Measurements from ENCODE around the gene HSDL2. TPM values are rescaled to one million over a fixed set of nuclear protein-coding genes. Genes with fewer than 3 reads are reported as not detected.

Gene HSDL2
- polyA plus RNA-seq, 3 donors, result 6.4 to 34.8 (median 26.9) TPM

DNA sequence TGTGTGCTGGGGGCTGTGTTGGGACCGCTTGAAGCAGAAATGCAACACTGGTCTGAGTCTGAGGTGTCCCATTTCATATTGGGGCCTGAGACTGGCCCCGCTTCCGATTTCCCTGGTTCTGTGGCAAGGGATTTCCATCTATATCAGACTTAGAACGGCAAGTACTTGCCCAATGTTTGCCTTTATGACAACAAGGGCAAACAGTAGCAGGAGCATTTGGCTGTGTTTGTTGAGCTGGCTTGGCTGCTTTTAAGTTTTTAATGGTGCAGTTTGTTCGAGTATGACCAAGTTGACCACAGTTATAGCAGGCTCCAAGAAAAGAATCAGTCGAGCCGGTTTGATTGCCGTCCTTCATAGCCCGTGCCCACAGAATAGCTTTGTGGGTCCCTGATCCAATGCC, 17.0 kb downstream of the HSDL2 start:
- Histone ChIP-seq H3K4me2 (replicated peaks; ENCODE audit: extremely low read depth, low read length, poor library complexity, severe bottlenecking) (no peak overlapping the region), H3K4me1 (ENCODE audit: control insufficient read depth in 1 of 2, insufficient read depth in 2 of 2, low read length in 2 of 2) (no peaks in the 10 kb centered on the region), H3K9me3 (replicated peaks in 1 of 2; ENCODE audit: control insufficient read depth in 1 of 2, insufficient read depth in 1 of 2, low read length in 2 of 2) (peaks cover 22 to 26% of the 10 kb centered on the region in 2 donors), H3K27me3 (ENCODE audit: control insufficient read depth in 2 of 2, insufficient read depth in 2 of 2, low read length in 2 of 2) (no peaks in the 10 kb centered on the region), H3K9ac (ENCODE audit: insufficient read depth, low read length, poor library complexity, severe bottlenecking) (no peak overlapping the region), H4K20me1 (ENCODE audit: insufficient read depth, low read length) (no peaks in the 10 kb centered on the region), H3K36me3 (replicated peaks in 1 of 2; ENCODE audit: control insufficient read depth in 1 of 2, insufficient read depth in 2 of 2, low read length in 2 of 2) (peaks cover 0 to 10% of the 10 kb centered on the region in 2 donors), H3K4me3 (replicated peaks in 1 of 3; ENCODE audit: low read depth in 2 of 3, low read length in 3 of 3) (no peak overlapping the region), H3K27ac (ENCODE audit: low read depth in 1 of 2, low read length in 2 of 2) (no peak overlapping the region), H3K79me2 (ENCODE audit: insufficient read depth, low read length) (no peaks in the 10 kb centered on the region), H2AFZ (ENCODE audit: insufficient read depth, low read depth, low read length, poor library complexity, severe bottlenecking) (no peak overlapping the region)
- Mint-ChIP-seq H3K9me3 (peaks cover 15 to 30% (median 23%) of the 10 kb centered on the region in 7 donors), H3K36me3 (peaks cover 15 to 40% of the 10 kb centered on the region in 2 donors), H3K4me1 (no peaks in the 10 kb centered on the region), H3K4me3 (no peak overlapping the region), H3K27ac (no peak overlapping the region), H3K27me3 (ENCODE audit: low read depth in 3 of 3) (no peaks in the 10 kb centered on the region)
- intact Hi-C loops (cut with micrococcal nuclease), result no loop called here
- TF ChIP-seq CTCF (IDR thresholded peaks at IDR 0.05), result no peak
- DNase-seq, result no peak
- 100% methylated on average over 9 of the region's 9 CpGs for WGBS (ENCODE audit: insufficient coverage)

DNA sequence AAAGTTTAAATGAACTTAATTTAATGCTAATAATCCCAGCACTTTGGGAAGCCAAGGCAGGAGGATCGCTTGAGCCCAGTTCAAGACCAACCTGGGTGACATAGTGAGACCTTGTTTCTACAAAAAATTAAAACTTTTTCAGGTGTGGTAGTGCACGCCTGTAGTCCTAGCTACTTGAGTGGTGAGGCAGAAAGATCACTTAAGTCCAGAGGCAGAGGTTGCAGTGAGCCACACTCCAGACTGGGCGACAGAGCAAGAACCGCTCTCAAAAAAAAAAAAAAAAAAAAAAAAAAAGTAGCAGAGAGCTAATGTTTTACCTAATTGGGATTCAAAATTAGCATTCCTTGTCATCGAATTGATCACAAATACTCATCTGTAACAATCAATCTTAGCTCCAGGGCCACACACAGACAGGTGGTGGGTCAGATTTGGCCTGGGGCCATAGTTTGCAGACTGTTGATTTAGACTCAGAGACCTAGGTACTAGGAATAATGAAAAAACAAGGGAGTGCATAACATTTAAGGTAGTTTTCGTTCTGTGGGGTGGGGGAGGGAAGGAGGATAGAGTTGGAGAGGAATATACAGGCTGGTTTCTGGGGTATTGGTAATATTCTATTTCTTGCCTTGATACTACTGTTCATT, 21.4 kb downstream of the HSDL2 start:
- Histone ChIP-seq H3K4me3 (replicated peaks in 1 of 3; ENCODE audit: low read depth in 2 of 3, low read length in 3 of 3) (no peak overlapping the region), H2AFZ (ENCODE audit: insufficient read depth, low read depth, low read length, poor library complexity, severe bottlenecking) (no peak overlapping the region), H3K9me3 (replicated peaks in 1 of 2; ENCODE audit: control insufficient read depth in 1 of 2, insufficient read depth in 1 of 2, low read length in 2 of 2) (peaks cover 22 to 26% of the 10 kb centered on the region in 2 donors), H3K79me2 (ENCODE audit: insufficient read depth, low read length) (no peaks in the 10 kb centered on the region), H3K4me2 (replicated peaks; ENCODE audit: extremely low read depth, low read length, poor library complexity, severe bottlenecking) (no peak overlapping the region), H3K9ac (ENCODE audit: insufficient read depth, low read length, poor library complexity, severe bottlenecking) (no peak overlapping the region), H3K36me3 (replicated peaks in 1 of 2; ENCODE audit: control insufficient read depth in 1 of 2, insufficient read depth in 2 of 2, low read length in 2 of 2) (peaks cover 0 to 14% of the 10 kb centered on the region in 2 donors), H4K20me1 (ENCODE audit: insufficient read depth, low read length) (no peaks in the 10 kb centered on the region), H3K27me3 (ENCODE audit: control insufficient read depth in 2 of 2, insufficient read depth in 2 of 2, low read length in 2 of 2) (no peaks in the 10 kb centered on the region), H3K27ac (ENCODE audit: low read depth in 1 of 2, low read length in 2 of 2) (no peak overlapping the region), H3K4me1 (ENCODE audit: control insufficient read depth in 1 of 2, insufficient read depth in 2 of 2, low read length in 2 of 2) (no peaks in the 10 kb centered on the region)
- Mint-ChIP-seq H3K4me1 (no peaks in the 10 kb centered on the region), H3K27me3 (ENCODE audit: low read depth in 3 of 3) (no peaks in the 10 kb centered on the region), H3K36me3 (peaks cover 23 to 47% of the 10 kb centered on the region in 2 donors), H3K9me3 (peaks cover 15 to 28% (median 26%) of the 10 kb centered on the region in 7 donors), H3K27ac (no peak overlapping the region), H3K4me3 (no peak overlapping the region)
- 100% methylated on average over 2 of the region's 6 CpGs for WGBS (ENCODE audit: insufficient coverage)
- TF ChIP-seq CTCF (IDR thresholded peaks at IDR 0.05), result no peak
- intact Hi-C loops (cut with micrococcal nuclease), result no loop called here
- no peak for DNase-seq

Measured in CD14-positive monocyte (primary cell).